Coronary artery (tissue), 2 donors: ENCODE measurements around the gene RPL34.

Source experiments
- DNase-seq: peaks from one replicate; pipeline ENCODE4 v3.0.0-alpha.2; 2017; ENCODE audit warnings: low spot score
- H3K27ac ChIP-seq, 2 donors: fragments of 200-600 bp; sonication (generic); one replicate each; pipeline ENCODE4 v1.5.1; 2016 to 2019
- H3K4me3 ChIP-seq: fragments of 200-600 bp; sonication (generic); 2 replicates; pipeline ENCODE4 v1.5.1; 2016; ENCODE audit warnings: mild to moderate bottlenecking, moderate library complexity
- CTCF ChIP-seq: fragments of 200-600 bp; sonication (generic); IDR thresholded peaks from one replicate; pipeline ENCODE4 v1.5.1; 2019; ENCODE audit warnings: antibody characterized with exemption

Gene RPL34

DNA sequence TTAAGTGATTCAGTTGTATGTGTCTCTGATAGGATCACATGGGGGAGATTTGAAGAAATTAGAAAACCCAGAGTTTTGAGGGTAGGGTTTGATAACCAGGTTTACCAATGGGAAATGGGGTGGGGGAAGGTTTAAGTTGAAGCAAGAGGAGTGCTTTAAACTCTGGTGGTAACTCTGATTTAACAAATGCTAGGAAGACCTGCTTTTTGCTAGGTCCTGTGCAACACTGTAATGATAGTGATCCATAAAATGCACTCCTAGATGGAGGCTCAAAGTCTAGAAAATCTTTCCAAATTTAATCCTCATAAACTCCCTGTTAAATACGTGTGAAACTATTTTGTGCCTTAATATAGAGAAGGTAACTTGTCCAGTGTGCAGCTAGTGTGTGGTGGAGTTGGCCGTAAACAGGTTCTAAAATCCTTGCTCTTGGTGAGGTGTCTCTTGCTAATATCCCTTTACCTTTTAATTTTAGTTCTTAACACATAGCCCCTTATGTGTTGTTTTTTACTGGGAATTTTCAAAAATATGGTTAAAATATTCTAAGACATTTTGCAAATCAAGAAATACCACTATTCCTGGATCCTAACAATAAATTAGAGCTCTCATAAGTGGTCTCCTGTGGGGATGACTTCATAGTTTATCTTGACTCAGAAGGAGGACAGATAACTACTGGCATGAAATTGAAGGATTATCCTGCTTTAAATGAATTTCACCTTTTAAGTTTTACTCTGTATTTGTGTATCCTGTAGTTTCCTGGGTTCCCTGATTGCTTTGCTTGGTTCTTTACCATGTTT lies 4.1 kb downstream of the RPL34 start:
- TF ChIP-seq CTCF = no peak
- Histone ChIP-seq H3K4me3 (no peak overlapping the region), H3K27ac (no peak overlapping the region)
- no peak for DNase-seq

DNA sequence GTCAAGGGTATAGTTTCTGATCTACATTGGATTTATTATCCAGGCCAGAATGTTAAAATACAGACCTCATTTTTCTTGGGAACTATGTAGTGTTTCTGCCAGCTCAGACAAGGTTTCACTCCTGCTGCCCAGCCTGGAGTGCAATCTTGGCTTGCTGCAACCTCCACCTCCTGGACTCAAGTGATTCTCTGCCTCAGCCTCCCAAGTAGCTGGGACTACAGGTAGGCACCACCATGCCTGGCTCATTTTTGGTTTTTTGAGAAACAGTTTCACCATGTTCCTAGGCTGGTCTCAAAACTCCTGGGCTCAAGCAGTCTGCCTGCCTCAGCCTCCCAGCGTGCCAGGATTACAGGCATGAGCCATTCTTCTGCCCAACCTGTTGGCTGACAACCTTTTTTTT lies 5.7 kb downstream of the RPL34 start:
- no peak for DNase-seq
- Histone ChIP-seq H3K4me3 (no peak overlapping the region), H3K27ac (no peak overlapping the region)
- no peak for TF ChIP-seq CTCF

- TF ChIP-seq CTCF = no peak
- Histone ChIP-seq H3K27ac (no peak overlapping the region), H3K4me3 (no peak overlapping the region)
- no peak for DNase-seq
These were observed 8.0 kb downstream of the RPL34 start for GRCh38 chr4:108628411-108628810.

GRCh38 chr4:108635070-108635655 lies 14.8 kb downstream of the RPL34 start:
- Histone ChIP-seq H3K27ac (no peak overlapping the region), H3K4me3 (no peak overlapping the region)
- no peak for TF ChIP-seq CTCF
- no peak for DNase-seq

DNA sequence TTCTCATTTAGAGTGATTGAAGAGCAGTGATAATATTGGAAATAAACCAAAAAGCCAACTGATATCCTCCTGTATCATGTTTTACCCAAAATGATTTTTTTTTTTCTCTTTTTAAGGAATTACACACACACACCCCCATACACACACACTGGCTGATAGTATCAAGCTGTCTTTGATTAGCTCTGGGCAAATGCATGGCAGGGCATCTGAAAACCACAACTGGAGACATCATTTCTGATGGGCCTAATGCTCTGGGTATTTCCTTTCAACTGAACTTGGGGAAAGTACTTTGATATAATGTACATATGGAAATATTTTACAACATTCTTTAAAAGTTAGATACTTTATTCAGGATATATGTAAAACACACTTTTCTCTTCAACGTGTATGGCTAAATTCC lies 15.9 kb downstream of the RPL34 start:
- H3K27ac ChIP-seq = no peak overlapping the region
- TF ChIP-seq CTCF = no peak
- no peak for DNase-seq
- no peak overlapping the region for H3K4me3 ChIP-seq

DNA sequence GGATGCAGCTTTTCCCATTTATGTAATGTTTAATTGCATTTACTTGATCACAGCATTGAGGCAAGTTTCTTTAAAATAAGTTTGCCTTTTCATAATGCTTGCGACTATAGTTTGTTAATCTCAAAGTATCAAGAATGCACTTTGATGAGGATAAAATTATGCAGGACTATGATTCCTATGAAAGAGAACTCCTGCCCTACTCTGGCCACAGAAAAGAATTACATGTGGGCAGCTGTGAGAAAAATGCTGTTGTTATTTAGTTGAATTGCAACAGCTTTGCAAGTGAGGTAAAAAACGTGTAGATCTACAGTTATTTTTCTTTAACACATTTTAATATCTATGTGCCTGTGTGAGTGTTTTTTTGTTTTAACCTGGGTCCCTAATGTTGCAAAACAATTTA lies 17.5 kb downstream of the RPL34 start:
- no peak for TF ChIP-seq CTCF
- no peak for DNase-seq
- no peak overlapping the region for H3K4me3 ChIP-seq
- no peak overlapping the region for H3K27ac ChIP-seq

- TF ChIP-seq CTCF = no peak
- no peak overlapping the region for H3K4me3 ChIP-seq
- no peak for DNase-seq
- no peak overlapping the region for H3K27ac ChIP-seq
These were observed 23.9 kb downstream of the RPL34 start for GRCh38 chr4:108644237-108644636.
